H9 (cell line): ENCODE data around the gene EPN1. TPM values are rescaled to one million over a fixed set of nuclear protein-coding genes. Genes with fewer than 3 reads are reported as not detected.

Source experiments
- DNase-seq: peaks from one replicate; pipeline ENCODE4 v3.0.0-alpha.2; 2017
- H2AFZ ChIP-seq: one replicate; pipeline ENCODE4 v1.6.1; 2013; ENCODE audit warnings: mild to moderate bottlenecking, low read length, control low read depth, moderate library complexity
- H2AK5ac ChIP-seq: 2 replicates; pipeline ENCODE4 v1.6.1; 2013; ENCODE audit warnings: low read length, control low read depth, mixed read lengths; ENCODE audit not compliant: insufficient read length
- H2BK120ac ChIP-seq: one replicate; pipeline ENCODE4 v1.6.1; 2013; ENCODE audit warnings: low read depth, mild to moderate bottlenecking, low read length, control low read depth, inconsistent platforms; ENCODE audit not compliant: poor library complexity, severe bottlenecking
- H2BK12ac ChIP-seq: 2 replicates; pipeline ENCODE4 v1.6.1; 2013; ENCODE audit warnings: low read length, control low read depth, mixed read lengths, low read depth; ENCODE audit not compliant: insufficient read length
- H2BK15ac ChIP-seq: 2 replicates; pipeline ENCODE4 v1.6.1; 2013; ENCODE audit warnings: low read depth, low read length, control low read depth
- H2BK20ac ChIP-seq: one replicate; pipeline ENCODE4 v1.6.1; 2013; ENCODE audit warnings: low read depth, mild to moderate bottlenecking, low read length, control low read depth, inconsistent platforms; ENCODE audit not compliant: poor library complexity, severe bottlenecking
- H2BK5ac ChIP-seq: 2 replicates; pipeline ENCODE4 v1.6.1; 2013; ENCODE audit warnings: low read length, control low read depth, mixed read lengths; ENCODE audit not compliant: insufficient read length
- H3K14ac ChIP-seq: 2 replicates; pipeline ENCODE4 v1.6.1; 2013; ENCODE audit warnings: low read length, control low read depth; ENCODE audit not compliant: insufficient read depth
- H3K18ac ChIP-seq: 2 replicates; pipeline ENCODE4 v1.6.1; 2013; ENCODE audit warnings: low read depth, mild to moderate bottlenecking, mixed read lengths, low read length, control low read depth; ENCODE audit not compliant: insufficient read length
- H3K23ac ChIP-seq: 2 replicates; pipeline ENCODE4 v1.6.1; 2013; ENCODE audit warnings: low read length, control low read depth, mixed read lengths, low read depth; ENCODE audit not compliant: insufficient read length
- H3K23me2 ChIP-seq: 2 replicates; pipeline ENCODE4 v1.6.1; 2013; ENCODE audit warnings: low read depth, mild to moderate bottlenecking, mixed read lengths, low read length, control low read depth; ENCODE audit not compliant: insufficient read length, poor library complexity, severe bottlenecking
- H3K27ac ChIP-seq: 2 replicates; pipeline ENCODE4 v1.5.1; 2013; ENCODE audit warnings: low read length, control low read depth, mixed read lengths, low read depth; ENCODE audit not compliant: insufficient read length
- H3K27me3 ChIP-seq: 2 replicates; pipeline ENCODE4 v1.6.1; 2013; ENCODE audit warnings: low read length, control low read depth, inconsistent platforms; ENCODE audit not compliant: insufficient read depth
- H3K4ac ChIP-seq: 2 replicates; pipeline ENCODE4 v1.6.1; 2013; ENCODE audit warnings: low read depth, mild to moderate bottlenecking, control low read depth, inconsistent platforms, low read length, moderate library complexity
- H3K4me1 ChIP-seq: 2 replicates; pipeline ENCODE4 v1.6.1; 2013; ENCODE audit warnings: low read length, control low read depth, inconsistent platforms; ENCODE audit not compliant: insufficient read depth
- H3K4me2 ChIP-seq: 2 replicates; pipeline ENCODE4 v1.6.1; 2013; ENCODE audit warnings: low read length, control low read depth, mixed read lengths; ENCODE audit not compliant: insufficient read length, insufficient read depth
- H3K56ac ChIP-seq: 2 replicates; pipeline ENCODE4 v1.6.1; 2013; ENCODE audit warnings: low read depth, mild to moderate bottlenecking, mixed read lengths, low read length, control low read depth; ENCODE audit not compliant: insufficient read length
- H3K79me1 ChIP-seq: 2 replicates; pipeline ENCODE4 v1.6.1; 2013; ENCODE audit warnings: low read depth, mild to moderate bottlenecking, moderate library complexity, low read length, control low read depth, inconsistent platforms; ENCODE audit not compliant: insufficient read depth, poor library complexity, severe bottlenecking
- H3K79me2 ChIP-seq: 2 replicates; pipeline ENCODE4 v1.6.1; 2013; ENCODE audit warnings: low read length, control low read depth, inconsistent platforms; ENCODE audit not compliant: insufficient read depth
- H3K9ac ChIP-seq: 2 replicates; pipeline ENCODE4 v1.6.1; 2013; ENCODE audit warnings: low read length, control low read depth, mixed read lengths; ENCODE audit not compliant: insufficient read length; ENCODE audit errors: extremely low read depth
- H3K9me3 ChIP-seq: one replicate; pipeline ENCODE4 v1.6.1; 2013; ENCODE audit warnings: low read depth, low read length, inconsistent platforms; ENCODE audit not compliant: control insufficient read depth
- H3T11ph ChIP-seq: one replicate; pipeline ENCODE4 v1.6.1; 2013; ENCODE audit warnings: mild to moderate bottlenecking, low read length, control low read depth, inconsistent platforms
- H4K20me1 ChIP-seq: one replicate; pipeline ENCODE4 v1.6.1; 2013; ENCODE audit not compliant: control insufficient read depth, insufficient read length, insufficient read depth
- H4K5ac ChIP-seq: 2 replicates; pipeline ENCODE4 v1.6.1; 2013; ENCODE audit warnings: low read depth, mild to moderate bottlenecking, mixed read lengths, low read length, control low read depth; ENCODE audit not compliant: insufficient read length
- H4K8ac ChIP-seq: replicated peaks from 2 replicates; pipeline ENCODE4 v1.6.1; 2013; ENCODE audit warnings: low read length, control low read depth, mixed read lengths, low read depth; ENCODE audit not compliant: insufficient read length
- H4K91ac ChIP-seq: 2 replicates; pipeline ENCODE4 v1.6.1; 2013; ENCODE audit warnings: low read depth, mild to moderate bottlenecking, moderate library complexity, mixed read lengths, low read length, control low read depth; ENCODE audit not compliant: insufficient read length
- H3K27ac Mint-ChIP-seq, 3 experiments: 2 replicates in 2 of 3; 3 replicates in 1 of 3; pipeline ENCODE4 v1.8.0; 2020 to 2021; ENCODE audit warnings: mixed read lengths in 3 of 3, mild to moderate bottlenecking in 1 of 3, moderate library complexity in 1 of 3
- H3K27me3 Mint-ChIP-seq: 2 replicates; pipeline ENCODE4 v1.8.0; 2021; ENCODE audit warnings: low read depth, mild to moderate bottlenecking, moderate library complexity, mixed read lengths
- H3K36me3 Mint-ChIP-seq, 3 experiments: 2 replicates in 2 of 3; 3 replicates in 1 of 3; pipeline ENCODE4 v1.8.0; 2020 to 2021; ENCODE audit warnings: low read depth in 3 of 3, mixed read lengths in 3 of 3; ENCODE audit not compliant: insufficient read depth in 1 of 3
- H3K4me1 Mint-ChIP-seq, 2 experiments: 2 replicates each; pipeline ENCODE4 v1.8.0; 2020; ENCODE audit warnings: mixed read lengths in 2 of 2
- H3K4me3 Mint-ChIP-seq, 2 experiments: 2 replicates in 1 of 2; 3 replicates in 1 of 2; pipeline ENCODE4 v1.8.0; 2020 to 2021; ENCODE audit warnings: mild to moderate bottlenecking in 2 of 2, mixed read lengths in 2 of 2, moderate library complexity in 1 of 2
- H3K9me3 Mint-ChIP-seq, 2 experiments: 2 replicates in 1 of 2; 3 replicates in 1 of 2; pipeline ENCODE4 v1.8.0; 2020; ENCODE audit warnings: mild to moderate bottlenecking in 2 of 2, mixed read lengths in 2 of 2, moderate library complexity in 1 of 2
- CTCF ChIP-seq: fragments of 200-600 bp; sonication (generic); conservative IDR thresholded peaks from 3 replicates; pipeline ENCODE4 v1.8.0; 2021; ENCODE audit warnings: antibody characterized with exemption, mild to moderate bottlenecking
- WGBS: extraction: QIAGEN DNeasy Blood & Tissue Kit; methylation state at CpG from one replicate; pipeline ENCODE4 v1.1.7; 2013; ENCODE audit warnings: missing lambda C conversion rate, low lambda C conversion rate, mixed read lengths; ENCODE audit not compliant: insufficient read length; ENCODE audit errors: extremely low coverage; 5-methylcytosine and 5-hydroxymethylcytosine counted together
- total RNA-seq: library from RNA; stranded (reverse); gene quantifications from 2 replicates; pipeline ENCODE4 v1.2.1, GENCODE V29; 2021

The EPN1 gene
- total RNA-seq, 1 experiment from 2014 or later, result 159 TPM

GRCh38 chr19:55697069-55697440 lies 22.0 kb downstream of the EPN1 start:
- H2BK120ac ChIP-seq, result no peak overlapping the region
- no peaks in the 10 kb centered on the region for H4K20me1 ChIP-seq
- no peak overlapping the region for H2BK12ac ChIP-seq
- no peak for TF ChIP-seq CTCF
- no peak overlapping the region for H4K91ac ChIP-seq
- H3K27me3 Mint-ChIP-seq, result peaks cover 1% of the 10 kb centered on the region; the same call in 1 of the 2 replicates
- H3K9ac ChIP-seq, result no peak overlapping the region
- no peak overlapping the region for H3K23ac ChIP-seq
- no peaks in the 10 kb centered on the region for H3K9me3 ChIP-seq
- no peak overlapping the region for H2AFZ ChIP-seq
- no peak overlapping the region for H3K27ac ChIP-seq
- H3K36me3 Mint-ChIP-seq, result peaks cover 33 to 66% (median 65%) of the 10 kb centered on the region in 3 experiments
- DNase-seq, result no peak
- H3K4me2 ChIP-seq, result no peak overlapping the region
- no peak overlapping the region for H3K27ac Mint-ChIP-seq
- H3K79me1 ChIP-seq, result no peaks in the 10 kb centered on the region
- H2BK20ac ChIP-seq, result no peak overlapping the region
- no peak overlapping the region for H2AK5ac ChIP-seq
- H4K8ac ChIP-seq, result no peak overlapping the region
- no peak overlapping the region for H2BK15ac ChIP-seq
- H3K56ac ChIP-seq, result no peak overlapping the region
- no peak overlapping the region for H3K14ac ChIP-seq
- no peaks in the 10 kb centered on the region for H3K27me3 ChIP-seq
- H3K4me1 ChIP-seq, result no peaks in the 10 kb centered on the region
- no CpG with 5 or more reads among the region's 12 CpGs for WGBS
- no peak overlapping the region for H3K18ac ChIP-seq
- peaks cover 0 to 9% of the 10 kb centered on the region in 2 experiments; a peak in 3 of 5 replicates for H3K9me3 Mint-ChIP-seq
- H3K4me3 Mint-ChIP-seq, result no peak overlapping the region; a peak in 1 of 5 replicates
- no peak overlapping the region for H4K5ac ChIP-seq
- H3K23me2 ChIP-seq, result no peaks in the 10 kb centered on the region
- H3K79me2 ChIP-seq, result no peaks in the 10 kb centered on the region
- H2BK5ac ChIP-seq, result no peak overlapping the region
- no peak overlapping the region for H3T11ph ChIP-seq
- H3K4me1 Mint-ChIP-seq, result no peaks in the 10 kb centered on the region
- H3K4ac ChIP-seq, result no peak overlapping the region
